HG02678 (cell line): ENCODE results near the gene SLC6A20.

ENCODE experiments used
- ATAC-seq: cut with Tn5 transposase; IDR thresholded peaks from one replicate; pipeline ENCODE4 v1.9.1; 2021; ENCODE audit warnings: mild to moderate bottlenecking, moderate library complexity; ENCODE audit not compliant: unreplicated experiment

Gene SLC6A20

GRCh38 chr3:45781271-45781670 is 15.1 kb downstream of the SLC6A20 start:
- no peak for ATAC-seq

DNA sequence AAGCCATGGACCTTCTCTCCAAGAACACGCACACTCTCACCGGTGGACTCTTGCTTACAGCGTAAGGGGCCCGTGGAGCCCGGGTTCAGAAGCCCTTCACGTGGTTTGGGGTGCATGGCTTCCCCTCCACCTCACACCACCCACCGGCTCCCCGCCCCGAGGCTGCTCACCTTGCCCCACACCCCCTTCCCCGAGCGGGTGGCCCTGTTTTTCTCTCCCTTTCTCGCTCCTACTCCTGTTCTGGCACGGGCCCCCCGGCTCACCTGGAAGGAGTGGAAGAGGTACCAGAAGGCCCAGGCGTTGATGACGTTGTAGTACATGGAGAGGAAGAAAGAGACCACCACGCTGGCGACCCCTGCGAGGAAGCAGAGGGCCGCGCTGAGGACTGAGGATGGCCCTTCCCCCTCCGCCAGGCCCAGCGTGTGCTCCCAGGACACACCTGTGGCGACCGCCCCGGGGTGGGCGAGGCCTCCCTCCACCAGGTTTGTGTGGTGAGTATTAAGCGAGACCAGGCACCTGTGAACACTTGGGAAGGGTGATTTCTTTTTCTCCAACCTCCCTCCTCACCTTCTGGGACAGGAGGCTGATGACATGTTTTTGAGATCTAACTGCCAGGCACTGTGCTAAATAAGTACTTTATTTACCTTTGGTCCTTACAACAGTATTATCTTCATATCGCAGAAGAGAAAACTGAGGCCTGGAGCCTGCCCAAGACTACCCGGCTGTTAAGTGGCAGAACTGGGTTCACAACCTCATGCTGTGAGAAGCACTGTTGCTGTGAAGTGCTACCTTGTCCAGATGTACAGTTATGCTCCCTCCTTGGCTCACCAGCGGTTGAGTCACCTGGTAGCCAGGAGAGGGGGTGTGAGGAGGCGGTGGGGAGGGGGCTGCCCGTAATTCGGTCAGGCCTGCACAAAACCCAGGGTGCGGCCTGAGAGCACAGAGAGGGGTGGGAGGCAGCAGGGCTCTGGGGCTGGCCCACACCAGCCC is 16.3 kb downstream of the SLC6A20 start:
- no peak for ATAC-seq

DNA sequence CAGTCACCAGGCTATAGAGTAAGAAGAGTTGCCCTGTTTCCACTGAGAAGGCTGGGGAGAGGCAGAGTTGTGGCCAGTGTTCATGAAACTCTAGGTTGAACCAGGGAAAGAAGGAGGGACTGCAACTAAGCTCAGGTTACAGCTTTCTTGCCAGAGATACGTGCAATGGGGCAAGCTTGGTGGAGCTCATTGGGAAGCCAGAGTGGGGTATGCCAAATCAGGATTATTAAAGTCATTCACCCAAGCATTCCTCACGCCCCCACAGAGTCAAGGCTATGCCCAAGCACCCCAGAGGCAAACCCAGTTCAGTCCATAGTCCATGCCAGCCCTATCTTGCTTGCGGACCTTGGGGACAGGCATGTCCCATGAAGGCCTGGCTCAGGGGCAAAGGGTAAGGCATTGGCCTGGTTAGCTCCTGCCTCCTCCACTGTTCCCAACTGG is 17.6 kb downstream of the SLC6A20 start:
- ATAC-seq = no peak

DNA sequence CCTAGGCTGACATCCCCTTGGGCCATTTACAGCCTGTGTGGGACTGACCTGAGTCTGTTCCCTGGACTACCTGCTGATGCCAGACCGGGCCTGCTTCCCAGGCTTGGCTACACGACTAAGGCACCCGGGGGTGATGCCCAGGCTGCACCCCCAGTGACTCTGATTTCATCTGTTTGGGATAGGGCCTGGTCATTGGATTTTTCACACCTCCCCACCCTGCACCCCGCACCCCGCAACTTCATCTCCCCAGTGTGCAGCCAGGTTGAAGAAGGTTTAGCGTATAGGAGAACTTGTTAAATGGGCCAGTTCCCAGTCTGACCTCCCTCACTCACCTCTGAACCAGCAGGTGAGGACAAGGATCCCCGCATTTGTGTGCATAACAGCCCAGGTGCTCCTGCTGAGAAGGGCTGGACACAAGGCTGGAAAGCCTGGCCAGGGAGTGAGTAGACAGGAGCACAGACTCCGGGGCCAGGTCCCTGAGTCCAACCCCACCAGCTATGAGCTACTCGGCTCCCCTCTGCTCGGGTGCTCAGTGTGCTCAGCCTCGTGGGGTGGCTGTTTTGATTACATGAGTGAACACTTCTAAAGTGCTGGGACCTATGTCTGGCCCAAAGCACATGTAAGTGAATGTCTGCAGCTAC is 18.5 kb downstream of the SLC6A20 start:
- no peak for ATAC-seq

DNA sequence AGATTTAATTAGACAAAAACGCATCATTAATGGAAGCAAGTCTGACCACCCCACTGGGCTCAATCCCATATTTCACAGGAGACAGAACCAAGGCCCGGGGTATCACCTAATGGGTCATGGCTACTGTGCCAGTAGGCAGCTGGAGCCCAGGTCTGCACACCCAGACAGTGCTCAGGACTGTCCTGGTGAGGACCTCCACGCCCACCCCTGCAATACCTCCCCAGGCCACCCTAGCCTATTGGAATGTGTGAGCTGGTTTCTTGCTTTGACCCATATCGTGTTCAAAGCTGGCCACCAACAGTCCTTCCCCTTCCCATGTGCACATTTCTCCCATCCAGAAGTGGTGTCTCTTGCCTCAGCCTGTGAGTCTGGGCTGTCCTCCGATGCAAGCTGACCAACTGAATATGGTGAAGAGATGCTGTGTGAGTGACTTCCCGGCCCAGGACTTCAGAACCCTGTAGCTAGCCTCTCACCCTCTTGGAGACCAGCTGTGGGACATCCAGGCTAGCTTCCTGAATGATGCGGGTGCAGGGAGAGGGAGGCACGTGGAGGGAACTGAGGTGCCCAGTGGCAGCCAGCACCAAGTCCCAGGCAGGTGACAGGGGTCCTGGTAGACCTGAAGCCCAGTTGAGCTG is 19.1 kb downstream of the SLC6A20 start:
- ATAC-seq = no peak

GRCh38 chr3:45776611-45777010 is 19.7 kb downstream of the SLC6A20 start:
- ATAC-seq = no peak

DNA sequence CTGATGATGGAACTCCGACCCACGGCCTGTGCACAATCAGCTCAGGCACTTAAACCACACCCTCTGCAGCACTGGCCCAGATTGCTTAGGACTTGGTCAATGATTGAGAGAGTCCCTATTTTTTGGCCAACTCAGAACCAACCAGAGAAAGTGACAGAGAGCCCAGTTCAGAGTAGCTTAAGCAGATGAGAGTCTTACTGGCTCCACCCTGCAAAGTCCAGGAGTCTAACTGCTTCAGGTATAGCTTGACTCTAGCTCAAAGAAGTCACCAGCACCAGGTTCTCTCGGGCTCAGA is 20.1 kb downstream of the SLC6A20 start:
- ATAC-seq = no peak

DNA sequence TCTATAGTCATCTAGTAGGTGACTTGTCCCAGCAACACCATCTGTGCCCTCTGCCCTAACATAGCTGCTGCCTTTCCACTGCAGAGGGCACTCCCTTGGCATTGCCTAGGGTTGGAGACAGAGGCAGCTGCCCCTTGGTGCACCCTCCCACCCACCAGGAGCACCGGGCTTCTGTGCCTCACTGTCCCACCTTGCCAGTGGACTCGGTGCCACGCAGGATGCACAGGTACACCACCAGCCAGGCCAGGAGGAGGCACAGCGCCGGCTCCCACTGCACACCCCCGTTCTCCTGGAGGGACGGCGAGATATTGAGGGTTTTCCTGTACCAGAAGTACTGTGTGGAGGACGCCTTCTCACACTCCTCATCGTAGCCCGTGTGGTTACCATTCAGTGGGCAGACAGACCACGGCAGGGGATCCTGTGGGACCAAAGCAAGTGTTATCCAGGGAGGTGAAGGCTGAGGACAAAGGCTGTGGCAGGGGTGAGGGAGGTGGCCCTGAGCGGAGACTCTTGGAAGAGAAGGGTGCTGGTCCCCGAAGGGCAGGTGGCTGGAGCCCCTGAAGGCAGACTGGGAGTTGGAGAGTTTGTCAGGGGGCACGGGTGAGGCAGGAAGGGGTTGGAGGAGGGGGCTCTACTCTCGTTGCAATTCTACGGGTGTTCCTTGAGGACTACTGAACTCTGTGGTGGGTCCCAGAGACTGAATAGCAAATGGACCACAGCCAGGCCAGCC is 20.6 kb downstream of the SLC6A20 start:
- ATAC-seq = no peak

DNA sequence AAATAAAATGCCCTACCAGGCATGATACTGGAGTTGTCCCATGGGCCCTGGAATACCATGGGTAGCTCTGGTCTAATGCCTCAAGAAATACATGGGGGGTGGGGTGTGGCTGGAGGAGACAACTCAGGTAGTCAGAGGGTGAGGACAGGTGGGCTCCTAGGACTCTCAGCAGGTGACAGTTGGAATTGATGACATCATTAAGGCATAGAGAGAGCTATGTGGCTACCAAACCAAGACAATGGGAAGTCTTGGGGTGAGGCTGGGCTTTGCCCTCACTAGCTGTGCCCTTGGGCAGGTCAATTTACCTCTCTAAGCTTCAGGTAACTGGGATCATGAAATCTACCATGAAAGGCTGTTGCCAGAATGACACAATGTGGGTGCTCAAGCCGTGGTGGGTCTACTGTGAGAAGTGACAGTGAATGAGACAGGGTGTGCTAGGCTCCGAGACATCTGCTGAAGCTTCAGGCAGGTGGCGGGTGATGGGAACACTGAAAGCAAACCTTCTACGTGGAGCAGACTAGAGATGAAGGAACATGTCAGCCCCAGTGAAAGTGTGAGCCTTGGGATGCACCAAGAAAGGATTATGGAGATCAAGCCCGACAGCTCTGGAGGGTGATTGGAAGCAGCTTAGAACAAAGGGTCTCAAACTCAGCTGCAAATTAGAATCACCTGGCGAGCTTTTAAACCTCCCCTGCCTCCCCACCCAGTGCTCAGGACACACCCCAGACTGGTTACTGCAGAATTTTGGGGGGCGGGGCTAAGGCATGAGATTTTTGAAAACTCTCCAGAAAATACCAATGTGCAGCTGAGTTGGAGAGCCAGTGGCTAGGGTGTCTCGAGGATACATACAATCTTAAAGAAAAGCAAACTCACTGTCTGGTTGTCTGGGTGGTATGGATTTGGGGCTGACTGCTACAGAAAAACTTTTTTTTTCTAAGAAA is 21.5 kb downstream of the SLC6A20 start:
- ATAC-seq = no peak

DNA sequence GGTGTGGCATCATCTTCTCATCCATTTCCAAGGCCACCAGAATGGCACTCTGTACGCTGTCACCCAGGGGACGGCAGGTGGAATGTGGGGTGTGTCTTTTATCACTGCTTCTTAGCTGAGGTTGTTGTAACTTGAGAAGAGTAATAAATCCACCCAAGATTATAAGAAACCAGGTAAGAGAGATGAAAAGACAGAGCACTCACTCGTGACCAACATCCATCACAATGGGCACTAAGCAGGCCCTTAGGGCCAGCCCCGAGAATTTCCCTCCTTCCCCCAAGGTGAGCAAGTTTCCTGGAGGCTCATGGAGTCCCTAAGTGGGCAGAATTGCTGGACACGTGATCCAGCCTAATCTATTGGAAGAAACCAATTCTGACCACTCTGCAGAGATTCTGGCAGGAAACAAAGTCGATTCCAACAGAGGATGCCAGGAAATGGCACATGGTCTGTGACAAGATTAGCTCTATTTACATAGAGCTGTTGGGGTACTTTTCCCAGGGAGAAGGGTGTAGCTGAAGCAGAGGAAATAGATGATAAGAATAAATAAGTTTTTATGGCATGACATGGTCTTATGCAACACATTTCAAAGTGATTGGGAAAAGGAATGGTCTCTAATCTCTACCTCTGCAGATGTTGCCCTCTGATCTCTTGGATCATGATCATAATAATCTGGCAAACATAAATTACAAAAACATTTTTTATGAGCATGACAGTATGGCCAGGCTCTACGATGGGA is 22.5 kb downstream of the SLC6A20 start:
- no peak for ATAC-seq

GRCh38 chr3:45773072-45773471 is 23.3 kb downstream of the SLC6A20 start:
- no peak for ATAC-seq

DNA sequence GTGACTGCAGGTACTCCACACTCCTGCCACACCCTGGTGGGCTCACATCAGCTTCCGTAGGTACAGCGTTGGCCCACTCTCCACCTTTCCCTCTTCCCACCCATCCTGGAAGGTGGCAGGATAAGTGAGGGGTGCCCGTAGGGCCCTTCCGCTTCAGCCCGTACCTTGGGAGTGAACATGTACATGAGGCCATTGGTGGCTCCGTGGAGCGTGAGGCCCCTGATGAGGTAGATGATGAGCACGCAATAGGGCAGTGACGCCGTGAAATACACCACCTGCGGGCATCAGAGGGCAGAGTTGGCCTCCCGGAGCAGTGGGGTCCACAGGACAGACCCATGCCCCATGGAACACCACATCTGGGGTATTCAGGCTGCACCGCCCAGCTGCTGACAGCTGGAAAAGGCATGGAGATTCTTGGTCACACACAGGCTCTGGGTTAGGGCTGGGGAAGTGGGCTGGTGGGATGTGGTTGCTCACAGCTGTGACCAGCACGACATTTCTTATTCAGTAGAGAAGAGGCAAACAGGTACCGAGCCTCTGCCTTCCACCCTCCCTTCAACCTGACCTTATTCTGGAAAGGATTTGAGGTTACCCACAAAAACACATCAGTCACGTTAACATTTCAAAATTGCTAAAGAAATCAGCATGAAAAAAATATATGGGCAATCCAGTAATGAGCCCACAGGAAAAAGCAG is 23.8 kb downstream of the SLC6A20 start:
- no peak for ATAC-seq

DNA sequence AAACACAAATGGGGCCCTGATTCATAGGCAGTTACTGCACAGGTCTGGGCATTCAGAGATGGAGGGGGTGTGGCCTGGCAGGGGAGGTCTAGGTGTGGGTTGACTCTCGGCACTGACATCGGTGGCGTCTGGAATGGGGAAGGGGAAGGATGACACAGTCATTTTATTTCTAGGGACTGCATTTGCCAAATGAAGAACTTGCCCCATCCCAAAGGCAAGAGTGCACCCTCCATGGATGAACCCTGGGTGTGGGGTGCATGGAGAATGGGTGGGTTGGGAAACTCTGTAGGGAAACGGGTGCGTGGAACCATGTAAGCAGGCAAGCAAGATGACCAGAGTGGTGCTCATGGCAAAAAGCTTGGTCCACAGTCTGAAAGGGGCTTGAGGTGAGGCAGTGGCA is 24.5 kb downstream of the SLC6A20 start:
- ATAC-seq = no peak

GRCh38 chr3:45771166-45771775 is 25.1 kb downstream of the SLC6A20 start:
- no peak for ATAC-seq

DNA sequence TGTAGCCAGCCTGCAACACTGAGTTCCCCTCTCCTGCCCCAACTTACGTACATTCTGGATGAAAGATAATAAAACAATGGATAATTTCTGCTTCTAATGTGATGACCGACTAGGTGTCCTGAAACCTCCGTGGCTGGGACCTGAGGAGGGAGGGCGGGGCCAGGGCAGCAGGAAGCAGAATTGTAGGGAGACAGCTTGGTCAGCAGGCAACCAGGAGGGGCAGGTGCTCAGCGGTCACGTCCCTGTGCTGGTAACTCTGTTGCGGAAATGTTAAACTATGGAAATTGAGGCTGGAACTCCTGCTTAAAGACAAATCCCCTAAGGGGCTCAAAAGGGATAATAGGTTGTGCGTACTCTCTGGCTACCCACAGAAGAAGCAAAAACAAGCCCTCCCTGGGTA is 30.4 kb downstream of the SLC6A20 start:
- ATAC-seq = no peak

DNA sequence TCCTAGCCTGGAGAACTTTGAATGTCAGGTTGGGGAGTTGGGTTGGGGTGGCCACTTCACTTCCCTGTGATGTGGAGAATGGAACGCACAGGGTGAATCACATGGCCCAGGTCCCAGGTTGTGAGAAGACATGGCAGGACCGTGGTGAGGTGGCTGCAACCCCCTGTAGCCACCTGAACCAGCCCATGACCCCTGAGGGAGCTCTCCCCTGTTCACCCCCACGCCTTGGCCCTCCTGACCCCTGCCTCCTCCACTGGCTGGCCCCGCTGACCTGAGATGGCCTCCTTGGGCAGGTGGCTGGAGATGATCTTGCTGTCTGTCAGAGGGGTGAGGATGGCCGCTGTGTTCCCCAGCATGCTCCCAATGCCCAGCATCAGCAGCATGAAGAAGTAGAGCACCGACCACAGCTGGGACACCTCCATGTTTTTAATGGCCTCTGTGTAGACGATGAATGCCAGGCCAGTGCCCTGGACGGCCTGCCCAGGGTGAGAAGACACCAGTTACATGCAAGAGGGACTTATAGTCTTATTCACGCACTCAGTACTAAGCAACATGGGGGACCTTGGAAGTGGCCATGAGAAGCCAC is 31.0 kb downstream of the SLC6A20 start:
- ATAC-seq = no peak

GRCh38 chr3:45763303-45763675 is 33.0 kb downstream of the SLC6A20 start:
- no peak for ATAC-seq

GRCh38 chr3:45762647-45763302 is 33.6 kb downstream of the SLC6A20 start:
- no peak for ATAC-seq
